Omental fat pad (tissue), 4 donors: ENCODE measurements around the gene SGSM2. TPM values are rescaled to one million over a fixed set of nuclear protein-coding genes. Genes with fewer than 3 reads are reported as not detected.

ENCODE experiments used
- ATAC-seq: fragments of 150-250 bp; one replicate; pipeline ENCODE4 v1.9.1; 2016; ENCODE audit warnings: mild to moderate bottlenecking, moderate library complexity; ENCODE audit not compliant: low FRiP score
- DNase-seq: peaks from one replicate; pipeline ENCODE4 v3.0.0-alpha.2; 2019; ENCODE audit warnings: low spot score
- CTCF ChIP-seq, 3 donors: fragments of 450-650 bp; IDR thresholded peaks; one replicate each; pipeline ENCODE4 v1.5.1; 2016 to 2017; ENCODE audit warnings: antibody characterized with exemption in 3 of 3, mild to moderate bottlenecking in 3 of 3, moderate library complexity in 2 of 3
- total RNA-seq, 4 donors: library from RNA; depleted of rRNA; stranded (reverse); fragments of >200 nt; gene quantifications; one replicate each; pipeline ENCODE4 v1.1.0, GENCODE V29; 2016

SGSM2 gene
- total RNA-seq, 4 donors from 2014 or later: 30.8 to 50.7 (median 39.8) TPM

- no peak for TF ChIP-seq CTCF (IDR thresholded peaks at IDR 0.05)
- DNase-seq (no peak), ATAC-seq (no peak)
These were observed 31.1 kb downstream of the SGSM2 start for GRCh38 chr17:2368359-2368758.

DNA sequence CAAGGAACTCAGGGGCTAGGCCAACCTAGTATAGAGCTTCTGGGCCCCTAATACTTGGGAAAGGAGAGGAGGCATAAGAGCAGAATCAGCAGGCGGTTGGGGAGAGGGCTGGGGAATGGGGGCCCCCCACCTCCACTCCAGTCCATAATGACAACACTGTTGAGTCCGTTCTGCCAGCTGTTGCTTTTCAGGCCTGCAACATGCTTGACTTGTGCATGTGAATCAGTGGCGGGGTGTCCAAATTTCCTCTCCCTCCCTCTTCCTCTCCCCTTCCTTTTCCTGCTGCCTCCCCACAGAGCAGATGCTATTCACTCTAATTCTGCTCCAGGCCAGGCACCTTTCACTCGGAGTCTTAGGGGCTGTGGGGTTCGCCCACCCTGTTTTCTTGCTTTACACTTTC lies 31.7 kb downstream of the SGSM2 start:
- no peak for DNase-seq
- no peak for TF ChIP-seq CTCF (IDR thresholded peaks at IDR 0.05)
- no peak for ATAC-seq

DNA sequence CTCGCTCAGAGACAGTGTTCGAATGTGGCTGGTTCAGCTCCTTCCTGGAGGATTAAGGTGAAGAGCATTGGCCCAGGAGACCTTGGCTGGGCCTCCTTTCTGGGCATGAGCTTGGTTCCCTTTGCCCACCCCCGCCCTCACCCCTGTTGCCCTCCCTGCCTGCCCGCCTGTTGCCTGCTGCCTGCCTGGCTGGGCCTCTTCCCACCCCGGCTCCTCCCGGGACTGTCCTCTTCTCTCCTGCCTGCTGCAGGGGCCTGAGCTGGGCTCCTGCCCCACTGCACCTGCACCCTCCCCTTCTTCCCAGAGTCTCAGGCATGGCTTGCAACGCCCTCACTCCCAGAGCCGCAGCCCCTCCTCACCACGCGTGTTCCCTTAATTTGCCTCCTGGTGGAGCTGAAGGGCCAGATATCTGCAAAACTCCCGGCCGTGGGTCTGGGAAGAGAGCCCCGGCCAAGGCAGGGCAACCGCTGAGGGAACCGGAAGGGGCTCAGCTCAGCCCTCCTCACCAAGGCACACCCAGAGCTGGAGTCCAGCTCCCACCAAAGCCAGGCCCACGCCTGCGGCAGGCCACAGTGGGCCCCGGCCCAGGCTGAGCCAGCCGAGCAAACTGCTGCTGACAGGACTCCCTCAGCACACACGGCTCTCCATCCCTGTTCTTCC lies 32.4 kb downstream of the SGSM2 start:
- ATAC-seq (no peak), DNase-seq (no peak)
- no peak for TF ChIP-seq CTCF (IDR thresholded peaks at IDR 0.05)

DNA sequence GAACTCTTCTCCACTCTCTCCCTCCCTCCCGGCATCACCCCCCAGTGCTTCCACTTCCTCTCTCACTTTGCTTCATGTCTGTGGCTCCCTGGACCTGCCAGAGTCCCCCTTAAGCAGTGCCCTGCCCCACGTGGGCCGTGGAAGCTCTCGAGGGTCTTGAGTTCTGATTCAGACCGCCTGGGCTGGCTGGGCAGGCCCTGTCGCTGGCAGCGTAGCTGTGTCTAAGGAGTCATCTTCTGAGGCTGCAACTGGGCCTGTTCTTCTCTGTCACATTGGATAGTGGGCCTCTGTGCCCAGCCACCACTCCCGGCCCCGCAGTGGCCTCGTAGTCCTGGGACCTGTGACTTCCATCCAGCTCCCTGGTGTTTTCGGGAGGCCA lies 32.9 kb downstream of the SGSM2 start:
- ATAC-seq (no peak), DNase-seq (no peak)
- no peak for TF ChIP-seq CTCF (IDR thresholded peaks at IDR 0.05)

- ATAC-seq: no peak
- TF ChIP-seq CTCF (IDR thresholded peaks at IDR 0.05): no peak
- no peak for DNase-seq
These were observed 34.2 kb downstream of the SGSM2 start for GRCh38 chr17:2371183-2372130.

DNA sequence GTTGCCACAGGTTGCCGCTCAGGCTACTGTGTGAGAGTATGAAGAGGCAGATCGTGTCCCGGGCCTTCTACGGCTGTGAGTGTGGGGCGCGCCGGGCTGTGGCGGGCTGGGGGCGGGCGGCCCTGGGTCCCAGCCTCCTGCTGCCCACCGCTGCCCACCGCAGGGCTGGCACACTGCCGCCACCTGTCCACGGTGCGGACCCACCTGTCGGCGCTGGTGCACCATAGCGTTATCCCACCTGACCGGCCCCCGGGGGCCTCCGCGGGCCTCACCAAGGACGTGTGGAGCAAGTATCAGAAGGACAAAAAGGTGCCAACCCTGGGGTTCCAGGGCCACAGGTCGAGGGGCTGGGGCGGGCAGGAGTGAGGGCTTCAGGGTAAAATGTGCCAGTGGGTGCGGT lies 34.9 kb downstream of the SGSM2 start:
- TF ChIP-seq CTCF (IDR thresholded peaks at IDR 0.05): no peak
- no peak for ATAC-seq
- DNase-seq: no peak
